ENCODE measurements around the gene RALGPS2. TPM values are rescaled to one million over a fixed set of nuclear protein-coding genes. Genes with fewer than 3 reads are reported as not detected.

RALGPS2 gene
- total RNA-seq, 1 donor: 38.0 TPM

DNA sequence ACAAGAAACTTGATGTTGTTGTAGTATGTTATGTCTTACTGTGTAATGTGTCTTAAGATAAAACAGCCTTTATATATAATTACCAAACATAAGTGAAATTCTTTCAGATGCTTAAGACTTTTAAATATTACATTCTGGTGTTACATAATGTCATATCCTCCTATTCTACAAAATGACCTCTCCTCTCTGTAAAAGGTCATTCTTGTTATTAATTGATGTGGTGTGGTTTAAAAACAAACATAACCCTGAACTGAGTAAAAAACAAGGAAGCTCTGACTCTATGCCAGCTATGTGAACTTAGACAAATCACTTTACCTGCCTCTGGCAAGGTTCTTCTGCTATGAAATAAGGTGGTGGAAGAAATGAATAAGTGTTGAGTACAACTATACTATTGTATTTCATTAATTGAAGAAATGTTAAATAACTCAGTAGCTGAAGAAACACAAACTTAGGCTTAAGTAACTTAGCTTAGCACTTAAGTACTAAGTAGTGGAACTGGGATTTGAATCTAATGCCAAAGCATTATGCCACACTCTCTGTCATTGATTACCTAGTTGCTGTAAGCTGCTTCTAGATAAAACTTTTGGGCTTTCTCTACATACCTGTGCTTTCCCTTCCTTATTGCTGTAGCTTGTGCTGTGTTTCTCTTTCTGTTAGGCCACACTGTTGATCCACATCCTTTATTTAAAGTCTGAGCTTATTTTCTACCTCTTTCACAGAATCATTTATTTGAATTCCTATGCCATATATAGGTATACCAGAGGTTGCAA, 146.7 kb downstream of the RALGPS2 start:
- DNase-seq (ENCODE audit: low read depth): no peak
- TF ChIP-seq, protein P1, sequence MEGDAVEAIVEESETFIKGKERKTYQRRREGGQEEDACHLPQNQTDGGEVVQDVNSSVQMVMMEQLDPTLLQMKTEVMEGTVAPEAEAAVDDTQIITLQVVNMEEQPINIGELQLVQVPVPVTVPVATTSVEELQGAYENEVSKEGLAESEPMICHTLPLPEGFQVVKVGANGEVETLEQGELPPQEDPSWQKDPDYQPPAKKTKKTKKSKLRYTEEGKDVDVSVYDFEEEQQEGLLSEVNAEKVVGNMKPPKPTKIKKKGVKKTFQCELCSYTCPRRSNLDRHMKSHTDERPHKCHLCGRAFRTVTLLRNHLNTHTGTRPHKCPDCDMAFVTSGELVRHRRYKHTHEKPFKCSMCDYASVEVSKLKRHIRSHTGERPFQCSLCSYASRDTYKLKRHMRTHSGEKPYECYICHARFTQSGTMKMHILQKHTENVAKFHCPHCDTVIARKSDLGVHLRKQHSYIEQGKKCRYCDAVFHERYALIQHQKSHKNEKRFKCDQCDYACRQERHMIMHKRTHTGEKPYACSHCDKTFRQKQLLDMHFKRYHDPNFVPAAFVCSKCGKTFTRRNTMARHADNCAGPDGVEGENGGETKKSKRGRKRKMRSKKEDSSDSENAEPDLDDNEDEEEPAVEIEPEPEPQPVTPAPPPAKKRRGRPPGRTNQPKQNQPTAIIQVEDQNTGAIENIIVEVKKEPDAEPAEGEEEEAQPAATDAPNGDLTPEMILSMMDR (IDR thresholded peaks at IDR 0.05; ENCODE audit: insufficient read depth, low read depth, low read length): no peak
- H3K4me3 ChIP-seq (ENCODE audit: low read depth, low read length): no peak overlapping the region

DNA sequence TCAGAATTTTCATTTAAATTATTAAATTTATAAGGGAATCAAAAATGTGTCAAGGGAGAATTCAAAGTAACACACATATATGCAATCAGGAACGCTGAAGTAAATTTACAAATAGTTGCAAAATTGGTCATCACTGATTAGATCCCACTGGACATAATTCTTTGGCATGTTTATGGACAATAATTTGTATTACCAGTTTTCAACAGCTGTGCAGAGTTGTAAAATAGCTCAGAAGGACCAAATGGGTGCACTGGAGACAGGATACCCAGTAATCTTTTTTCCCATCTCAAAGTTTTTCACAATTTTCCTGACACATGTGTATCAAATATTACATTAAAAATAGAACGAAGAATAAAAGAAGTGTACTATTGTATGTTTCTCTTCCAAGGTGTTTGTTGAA, 149.9 kb downstream of the RALGPS2 start:
- TF ChIP-seq, protein P1 (IDR thresholded peaks at IDR 0.05; ENCODE audit: insufficient read depth, low read depth, low read length): no peak

DNA sequence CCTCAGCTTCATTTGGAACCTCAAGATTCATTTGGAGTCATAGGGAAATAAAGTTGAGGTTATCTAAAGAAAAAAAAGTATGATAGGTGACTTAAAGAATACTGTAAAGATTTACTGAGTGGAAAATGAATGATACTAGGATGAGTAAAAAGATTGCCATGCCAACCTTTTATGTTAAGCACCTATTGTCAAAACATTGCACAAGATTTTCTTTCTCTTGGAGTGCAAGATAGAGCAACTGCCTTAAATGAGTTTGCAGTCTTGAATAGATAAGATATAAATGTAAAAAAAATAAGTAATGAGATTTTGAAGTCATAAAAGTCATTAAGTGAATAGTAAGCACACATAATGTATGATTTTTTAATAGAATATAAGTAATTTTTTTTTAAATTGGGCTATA, 150.9 kb downstream of the RALGPS2 start:
- no peak overlapping the region for H3K4me3 ChIP-seq (ENCODE audit: low read depth, low read length)
- TF ChIP-seq, protein P1 (IDR thresholded peaks at IDR 0.05; ENCODE audit: insufficient read depth, low read depth, low read length): no peak
- no peak for DNase-seq (ENCODE audit: low read depth)

More for the DNA sequence above, 149.9 kb downstream of the RALGPS2 start:
- no peak overlapping the region for H3K4me3 ChIP-seq (ENCODE audit: low read depth, low read length)
- DNase-seq (ENCODE audit: low read depth): peak; percentile 68

DNA sequence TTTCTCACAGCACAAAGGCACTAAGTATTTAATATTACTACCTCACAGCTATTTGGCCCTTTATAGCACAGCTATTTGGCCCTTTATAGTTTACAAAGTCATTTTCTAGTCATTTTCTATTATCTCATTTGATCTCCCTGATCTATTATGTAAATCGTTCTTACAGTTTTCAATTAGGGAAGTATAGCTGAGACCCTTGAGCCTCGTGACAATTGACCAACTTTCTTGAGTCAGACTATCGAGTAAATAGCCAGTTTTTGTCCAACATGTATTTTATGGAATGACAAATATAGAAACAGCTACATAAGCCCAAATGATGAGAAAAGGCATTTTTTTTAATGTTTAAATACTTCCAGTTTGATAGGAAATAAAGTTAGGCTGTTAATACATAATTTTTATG, 152.9 kb downstream of the RALGPS2 start:
- DNase-seq (ENCODE audit: low read depth): no peak
- TF ChIP-seq, protein P1 (IDR thresholded peaks at IDR 0.05; ENCODE audit: insufficient read depth, low read depth, low read length): no peak
- no peak overlapping the region for H3K4me3 ChIP-seq (ENCODE audit: low read depth, low read length)

DNA sequence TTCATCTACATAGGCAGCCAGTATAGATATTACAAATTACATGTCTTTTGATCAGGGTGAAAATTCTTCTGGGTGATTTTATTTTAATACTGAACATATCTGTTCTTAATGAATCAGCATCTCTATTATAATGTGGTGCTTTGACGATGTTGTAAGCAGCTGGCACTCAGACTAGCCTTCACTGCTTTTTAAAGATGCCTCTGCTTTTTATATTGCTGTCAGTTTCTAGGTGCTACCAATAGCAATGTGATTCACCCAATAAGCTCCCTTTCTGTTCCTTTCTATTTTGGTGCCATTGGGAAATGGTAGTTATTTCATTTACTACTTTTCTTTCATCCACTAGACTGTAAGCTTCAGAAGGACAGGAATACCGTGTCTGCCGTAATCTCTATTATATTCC, 156.9 kb downstream of the RALGPS2 start:
- no peak overlapping the region for H3K4me3 ChIP-seq (ENCODE audit: low read depth, low read length)
- no peak for DNase-seq (ENCODE audit: low read depth)
- TF ChIP-seq, protein P1 (IDR thresholded peaks at IDR 0.05; ENCODE audit: insufficient read depth, low read depth, low read length): no peak

DNA sequence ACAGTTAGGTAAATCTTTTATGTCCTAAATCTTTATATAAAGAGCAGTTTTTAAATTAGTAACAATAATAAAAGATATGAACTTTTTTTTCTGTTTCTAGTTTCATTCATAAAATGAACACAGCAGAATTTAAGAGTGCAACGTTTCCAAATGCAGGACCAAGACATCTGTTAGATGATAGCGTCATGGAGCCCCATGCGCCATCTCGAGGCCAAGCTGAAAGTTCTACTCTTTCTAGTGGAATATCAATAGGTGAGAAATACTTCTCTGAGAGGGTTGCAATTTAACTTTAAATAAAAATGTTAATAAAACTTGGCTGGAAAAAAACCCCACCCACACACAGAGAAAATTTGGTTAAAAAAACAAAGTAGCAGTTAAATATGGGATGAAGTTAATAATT, 160.8 kb downstream of the RALGPS2 start:
- DNase-seq (ENCODE audit: low read depth): no peak
- H3K4me3 ChIP-seq (ENCODE audit: low read depth, low read length): no peak overlapping the region
- TF ChIP-seq, protein P1 (IDR thresholded peaks at IDR 0.05; ENCODE audit: insufficient read depth, low read depth, low read length): no peak

DNA sequence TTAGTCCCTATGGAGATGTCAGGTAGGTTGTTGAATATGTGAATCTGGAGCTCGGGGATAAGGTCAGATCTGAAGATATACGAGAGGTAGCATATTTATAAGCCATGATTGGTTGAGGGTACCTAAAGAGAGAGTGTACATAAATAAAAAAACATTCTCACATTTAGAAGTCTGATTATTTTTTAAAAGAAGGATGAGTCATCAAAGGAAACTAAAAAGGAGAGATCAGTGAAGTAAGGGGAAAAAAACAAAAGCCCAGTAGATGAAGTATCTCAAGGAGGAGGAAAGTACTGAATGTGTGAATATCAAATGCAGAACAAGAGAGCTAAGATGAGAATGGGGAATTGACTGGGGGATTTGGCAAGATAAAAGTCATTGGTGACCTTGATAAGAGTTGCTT, 161.5 kb downstream of the RALGPS2 start:
- DNase-seq (ENCODE audit: low read depth): no peak
- TF ChIP-seq, protein P1 (IDR thresholded peaks at IDR 0.05; ENCODE audit: insufficient read depth, low read depth, low read length): no peak
- no peak overlapping the region for H3K4me3 ChIP-seq (ENCODE audit: low read depth, low read length)
